ENCODE results near the gene KIF3B.
A peak's percentile ranks its signal among the peaks of the same experiment; 100 is the strongest.
"Not testable (repeated sequence)": the region's sequence is repeated elsewhere in the genome, so short reads cannot be mapped to it uniquely, and the experiment has no call there.

The KIF3B gene

DNA sequence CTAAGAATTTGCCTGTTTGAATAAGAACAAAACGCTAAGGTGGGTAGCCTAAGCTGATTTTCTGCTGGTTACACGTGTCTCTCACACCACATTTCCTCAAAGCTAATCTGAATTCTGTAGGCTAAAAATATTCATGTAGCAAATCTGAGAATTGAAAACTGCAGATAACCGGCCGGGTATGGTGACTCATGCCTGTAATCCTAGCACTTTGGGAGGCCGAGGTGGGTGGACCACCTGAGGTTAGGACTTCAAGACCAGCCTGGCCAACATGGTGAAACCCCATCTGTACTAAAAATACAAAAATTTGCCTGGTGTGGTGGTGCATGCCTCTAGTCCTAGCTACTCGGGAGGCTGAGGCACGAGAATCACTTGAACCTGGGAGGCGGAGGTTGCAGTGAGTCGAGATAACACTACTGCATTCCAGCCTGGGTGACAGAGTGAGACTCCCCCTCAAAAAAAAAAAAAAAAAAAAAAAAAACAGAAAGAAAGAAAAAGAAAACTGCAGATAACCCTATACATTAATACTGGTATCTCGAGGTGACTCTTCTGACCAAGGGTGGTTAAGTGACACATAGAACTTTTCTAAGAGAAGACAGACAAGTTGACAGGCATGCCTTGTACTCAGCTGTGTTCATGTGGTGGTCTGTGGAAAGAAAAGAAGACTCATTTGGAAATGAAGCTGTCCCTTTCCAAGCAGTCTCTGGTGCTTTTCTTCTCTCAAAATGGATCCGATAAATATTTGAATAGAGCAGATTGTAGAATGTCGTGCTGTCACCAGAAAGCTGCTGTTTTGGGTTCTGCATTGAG is 55.9 kb downstream of the KIF3B start:
- FAIRE-seq: no peak

DNA sequence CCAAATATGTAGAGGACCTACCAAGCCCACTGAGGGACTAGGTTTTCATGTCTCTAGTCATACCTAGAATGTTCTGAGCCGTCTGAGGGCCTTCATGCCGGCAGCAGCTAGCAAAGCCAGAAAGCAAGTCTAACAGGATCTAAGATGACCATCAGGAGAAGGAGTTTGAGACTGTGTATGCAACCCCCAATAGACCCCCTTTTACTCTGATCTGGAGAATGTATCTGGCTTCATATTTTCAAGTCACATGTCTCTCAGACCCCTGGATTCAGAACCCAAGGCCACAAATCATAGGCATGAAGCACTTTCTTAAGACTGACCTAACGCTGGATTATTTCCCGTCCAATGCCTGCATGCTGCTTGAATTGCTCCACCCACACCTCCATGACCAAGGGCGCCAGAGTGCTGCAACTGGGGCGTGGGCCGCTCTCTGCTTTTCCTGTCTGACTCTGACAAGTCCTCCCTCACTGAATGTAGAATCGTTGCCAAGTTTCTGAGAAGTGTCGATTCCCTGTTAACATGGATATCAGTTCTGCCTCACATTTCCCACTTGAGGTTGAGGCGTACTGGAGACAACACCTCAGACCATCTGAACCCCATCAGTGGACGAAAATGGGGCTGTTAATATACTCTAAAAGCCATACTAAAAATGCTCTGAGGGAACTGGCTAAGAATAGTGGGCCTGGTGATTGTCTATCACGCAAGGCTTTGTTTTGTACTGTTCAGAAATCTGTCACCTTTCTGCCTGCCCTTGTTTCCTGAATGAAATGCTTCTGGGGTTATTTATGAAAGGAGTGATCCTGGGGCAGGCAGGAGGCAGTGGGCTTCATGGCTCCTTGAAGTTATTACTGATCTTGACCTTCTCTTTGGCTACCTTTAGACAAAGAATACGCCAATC is 56.8 kb downstream of the KIF3B start:
- no peak for FAIRE-seq

DNA sequence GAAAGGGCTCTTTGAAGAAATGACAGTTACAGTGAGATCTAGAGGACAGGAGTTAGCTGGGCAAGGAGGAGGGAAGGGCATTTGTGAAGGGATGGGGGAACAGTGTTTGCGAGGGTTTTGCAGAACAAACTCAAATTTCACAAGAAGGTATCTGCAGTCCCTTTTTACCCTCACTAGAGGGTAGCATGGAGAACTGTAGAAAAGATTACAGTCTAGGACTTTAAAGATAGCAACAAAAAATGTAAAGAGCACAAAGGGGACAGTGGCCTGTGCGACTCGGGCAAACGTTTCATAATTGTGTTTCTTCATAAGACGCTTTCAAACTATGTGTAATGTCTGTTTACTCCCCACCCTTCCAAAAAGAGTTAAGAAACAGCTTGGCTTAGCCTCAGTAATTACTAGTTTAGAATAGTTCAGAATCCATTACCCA is 59.5 kb downstream of the KIF3B start:
- FAIRE-seq: peak; percentile 70

DNA sequence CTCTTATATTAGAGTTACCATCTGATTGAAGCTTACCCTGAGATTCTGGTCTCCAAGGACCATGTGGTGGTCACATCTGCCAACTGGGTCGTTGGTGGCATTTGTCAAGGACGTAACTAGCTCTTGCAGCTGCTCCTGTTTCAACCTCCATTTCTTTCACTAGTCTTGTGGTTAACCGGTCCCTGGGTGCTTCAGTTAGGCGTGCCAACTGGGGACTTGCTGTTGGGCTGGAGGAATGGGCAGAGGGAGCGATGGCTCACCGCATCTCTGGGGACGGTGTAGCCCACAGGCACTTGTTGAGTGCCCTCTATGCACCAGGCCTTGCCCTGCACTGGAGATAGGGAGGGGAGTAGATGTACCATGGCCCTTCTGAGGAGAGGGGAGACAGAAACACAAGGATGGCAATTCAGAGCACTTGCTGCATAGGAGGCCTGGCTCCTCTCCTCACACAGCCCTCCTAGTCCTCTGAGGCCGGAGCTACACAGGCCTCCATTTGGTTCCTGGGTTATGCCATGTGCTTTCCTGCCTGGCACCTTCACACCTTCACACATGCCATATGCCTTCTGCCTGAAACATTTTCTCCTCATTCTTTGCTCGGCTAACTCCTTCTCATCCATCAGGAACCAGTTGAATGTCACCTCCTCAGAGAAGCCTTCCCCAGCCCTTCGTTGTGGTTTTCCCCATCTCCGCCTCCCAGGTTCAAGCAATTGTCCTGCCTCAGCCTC is 60.6 kb downstream of the KIF3B start:
- FAIRE-seq: no peak

- no peak for FAIRE-seq
Observed at GRCh38 chr20:32338665-32339064, 61.2 kb downstream of the KIF3B start.

DNA sequence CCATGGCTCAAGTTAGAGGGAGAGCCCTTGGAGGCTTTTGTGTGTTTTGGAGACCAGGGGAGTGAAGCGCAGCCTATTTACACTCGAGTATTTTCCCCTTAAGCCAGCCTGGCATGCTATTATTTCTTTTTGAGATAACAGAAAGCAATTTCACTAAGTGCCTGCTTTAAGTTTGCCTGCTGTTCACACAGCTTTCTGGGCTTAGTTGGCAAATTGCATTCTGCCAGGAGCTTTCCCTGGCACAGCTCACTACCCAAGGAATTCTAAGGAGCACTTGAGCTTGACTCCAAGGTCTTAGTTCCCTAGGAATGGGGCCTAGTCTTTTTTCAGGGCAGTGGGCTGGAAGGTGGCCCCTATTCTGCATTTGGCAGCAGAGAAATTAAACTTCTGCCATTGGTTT is 61.7 kb downstream of the KIF3B start:
- FAIRE-seq: no peak

DNA sequence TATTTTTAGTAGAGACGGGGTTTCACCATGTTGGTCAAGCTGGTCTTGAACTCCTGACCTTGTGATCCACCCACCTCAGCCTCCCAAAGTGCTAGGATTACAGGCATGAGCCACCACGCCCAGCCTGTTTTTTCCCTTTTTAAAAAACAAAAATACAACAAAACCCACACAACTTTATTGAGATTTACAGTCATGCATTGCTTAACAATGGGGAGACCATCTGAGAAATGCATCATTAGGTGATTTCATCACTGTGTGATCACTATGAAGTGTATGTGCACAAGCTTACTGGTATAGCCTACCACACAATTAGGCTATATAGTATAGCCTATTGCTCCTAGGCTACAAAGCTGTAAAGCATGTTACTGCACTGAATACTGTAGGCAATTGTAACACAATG is 63.6 kb downstream of the KIF3B start:
- FAIRE-seq: not testable (repeated sequence)

- FAIRE-seq: no peak
Observed at GRCh38 chr20:32343439-32343838, 66.0 kb downstream of the KIF3B start.

DNA sequence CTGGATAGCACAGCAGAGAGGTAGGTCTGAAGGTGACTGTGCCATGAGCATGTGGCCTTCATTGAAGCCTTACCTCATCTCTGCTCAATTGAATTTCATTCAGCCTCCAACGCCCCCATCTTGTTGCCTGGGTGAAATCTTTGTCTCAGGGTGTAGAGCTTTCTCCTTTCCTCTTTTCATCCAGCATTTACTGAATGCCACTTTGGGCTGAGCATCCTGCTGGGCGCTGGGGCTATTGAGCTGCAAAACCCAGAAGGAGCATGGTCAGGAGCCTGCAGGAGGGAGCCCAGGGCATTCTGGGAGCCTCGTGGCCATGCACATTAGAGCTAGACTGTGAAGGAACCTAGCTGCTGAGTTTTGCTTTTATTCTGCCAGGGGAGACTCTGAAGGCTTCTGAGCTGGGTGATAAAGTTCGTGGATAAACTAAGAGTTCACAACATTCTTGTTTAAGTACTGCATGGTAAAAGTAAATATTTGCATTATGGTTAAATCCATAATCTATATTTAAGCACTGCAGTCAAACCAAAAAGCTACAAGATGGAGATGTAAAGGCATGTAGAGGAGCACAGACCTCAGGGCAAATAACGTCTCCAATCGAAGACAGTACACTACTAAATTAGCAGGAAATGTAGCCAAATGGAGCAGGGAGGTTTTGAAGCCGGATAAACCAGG is 67.5 kb downstream of the KIF3B start:
- FAIRE-seq: no peak

DNA sequence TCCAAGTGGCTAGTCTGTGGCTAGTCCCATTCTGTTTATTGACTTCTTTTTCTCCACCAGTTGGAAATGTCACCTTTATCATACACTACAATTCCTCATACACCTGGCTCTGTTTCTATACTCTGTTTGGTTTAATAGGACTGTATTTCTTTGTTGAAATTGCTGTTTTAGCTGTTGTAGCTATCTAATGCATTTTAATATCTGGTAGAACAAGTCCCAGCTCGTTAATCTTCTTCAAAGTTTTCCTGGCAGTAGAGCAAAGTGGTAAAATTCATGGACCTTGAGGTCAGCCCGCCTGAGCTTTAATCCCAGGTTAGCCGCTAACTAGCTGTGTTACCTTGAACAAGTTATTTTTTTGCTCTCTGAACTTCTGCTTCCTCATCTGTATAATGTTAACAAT is 70.8 kb downstream of the KIF3B start:
- FAIRE-seq: no peak

DNA sequence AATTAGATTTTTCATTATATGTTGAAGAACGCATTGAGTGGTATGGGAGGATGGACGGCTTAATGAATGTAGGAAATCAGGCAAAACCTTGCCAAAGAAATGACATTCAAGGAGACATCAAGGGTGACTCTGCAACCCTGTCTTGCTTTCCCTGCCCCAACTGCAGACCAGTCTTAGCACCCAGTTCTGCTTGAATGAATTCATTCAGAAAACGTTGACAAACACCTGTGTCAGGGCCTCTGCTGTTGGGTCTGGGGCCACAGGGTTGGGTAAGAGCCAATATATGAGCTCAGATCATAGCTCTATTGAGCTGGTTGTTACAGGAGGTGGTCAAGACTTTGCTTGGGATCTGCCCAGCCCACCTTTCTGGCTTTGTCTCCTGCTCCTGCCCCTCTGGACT is 73.0 kb downstream of the KIF3B start:
- no peak for FAIRE-seq

GRCh38 chr20:32352121-32352720 is 74.8 kb downstream of the KIF3B start:
- no peak for FAIRE-seq

GRCh38 chr20:32353848-32354496 is 76.5 kb downstream of the KIF3B start:
- no peak for FAIRE-seq

DNA sequence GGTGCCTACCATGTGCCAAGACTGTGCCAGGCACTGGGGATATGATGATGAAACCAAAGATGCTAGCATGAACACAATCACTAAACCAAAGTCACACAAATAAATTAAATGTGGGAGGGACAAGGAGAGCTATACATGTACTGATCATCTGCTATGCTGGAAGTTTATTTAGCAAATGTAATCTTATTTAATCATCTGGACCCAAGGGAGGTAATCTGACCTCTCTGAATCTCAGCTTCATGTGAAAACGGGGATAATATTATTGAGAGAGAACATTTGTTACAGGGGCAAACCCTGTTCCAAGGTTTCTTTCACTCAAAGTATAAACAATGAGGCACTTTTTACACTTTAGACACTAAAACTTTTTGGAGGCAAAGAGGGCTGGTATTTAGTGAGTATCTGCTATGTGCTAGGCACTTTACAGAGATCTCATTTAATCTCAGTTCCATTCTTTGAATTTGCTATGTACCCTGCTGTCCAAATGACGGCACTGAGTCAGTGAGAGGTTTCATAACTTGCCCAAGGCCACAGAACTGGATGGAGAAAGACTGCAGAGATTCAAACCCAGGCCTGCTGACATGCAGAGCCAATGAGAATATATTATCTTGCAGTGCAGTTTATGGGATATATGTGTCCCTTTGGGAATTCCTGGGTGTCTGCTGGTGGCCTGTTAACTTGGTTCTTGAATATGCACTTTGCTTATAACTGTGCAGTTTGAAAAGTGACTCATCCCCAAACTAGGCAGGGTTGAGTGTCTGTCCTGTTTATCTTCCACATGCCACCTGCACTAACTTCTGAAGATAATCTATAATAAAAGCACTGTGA is 77.4 kb downstream of the KIF3B start:
- peak; percentile 91 for FAIRE-seq

DNA sequence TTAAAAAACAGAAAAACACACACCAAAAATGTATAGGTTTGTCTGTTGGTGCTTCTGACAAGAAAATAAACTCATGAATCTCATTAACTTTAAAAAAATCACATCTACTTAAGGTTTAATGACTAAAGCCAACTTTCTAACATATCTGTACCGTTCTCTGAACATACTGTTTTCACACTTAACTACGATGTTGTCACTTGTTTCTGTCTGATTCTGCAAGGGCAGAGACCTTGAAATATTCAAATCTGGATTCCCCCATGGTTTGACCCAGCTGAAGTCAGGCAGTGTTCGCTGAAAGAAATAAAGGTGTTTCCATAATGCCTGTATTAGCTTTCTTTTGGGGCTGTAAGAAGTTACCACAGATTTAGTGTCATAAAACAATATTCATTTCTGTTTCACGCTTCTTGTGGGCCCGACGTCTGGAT is 78.0 kb downstream of the KIF3B start:
- FAIRE-seq: no peak

DNA sequence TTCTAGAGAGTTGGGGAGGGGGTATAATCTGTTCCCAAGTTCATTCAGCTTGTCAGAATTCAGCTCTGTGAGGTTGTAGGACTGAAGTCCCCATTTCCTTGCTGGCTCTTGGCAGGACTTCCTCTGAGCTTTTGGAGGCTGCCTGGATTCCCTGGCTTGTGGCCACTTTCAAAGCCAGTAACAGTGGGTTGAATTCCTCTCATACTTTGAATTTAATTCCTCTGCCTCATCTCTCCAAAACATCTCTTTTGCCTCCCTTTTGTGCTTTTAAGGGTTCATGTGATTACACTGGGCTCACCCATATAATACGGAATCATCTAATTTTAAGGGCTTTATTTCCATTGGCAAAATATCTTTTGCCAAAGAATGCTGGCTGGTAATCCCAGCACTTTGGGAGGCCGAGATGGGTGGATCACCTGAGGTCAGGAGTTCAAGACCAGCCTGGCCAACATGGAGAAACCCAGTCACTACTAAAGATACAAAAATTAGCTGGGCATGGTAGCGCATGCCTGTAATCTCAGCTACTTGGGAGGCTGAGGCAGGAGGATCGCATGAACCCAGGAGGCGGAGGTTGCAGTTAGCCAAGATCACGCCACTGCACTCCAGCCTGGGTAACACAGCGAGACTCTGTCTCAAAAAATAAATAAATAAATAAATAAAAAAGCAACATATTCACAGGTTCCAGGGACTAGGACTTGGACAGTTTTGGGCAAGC is 78.6 kb downstream of the KIF3B start:
- peak; percentile 78 for FAIRE-seq

DNA sequence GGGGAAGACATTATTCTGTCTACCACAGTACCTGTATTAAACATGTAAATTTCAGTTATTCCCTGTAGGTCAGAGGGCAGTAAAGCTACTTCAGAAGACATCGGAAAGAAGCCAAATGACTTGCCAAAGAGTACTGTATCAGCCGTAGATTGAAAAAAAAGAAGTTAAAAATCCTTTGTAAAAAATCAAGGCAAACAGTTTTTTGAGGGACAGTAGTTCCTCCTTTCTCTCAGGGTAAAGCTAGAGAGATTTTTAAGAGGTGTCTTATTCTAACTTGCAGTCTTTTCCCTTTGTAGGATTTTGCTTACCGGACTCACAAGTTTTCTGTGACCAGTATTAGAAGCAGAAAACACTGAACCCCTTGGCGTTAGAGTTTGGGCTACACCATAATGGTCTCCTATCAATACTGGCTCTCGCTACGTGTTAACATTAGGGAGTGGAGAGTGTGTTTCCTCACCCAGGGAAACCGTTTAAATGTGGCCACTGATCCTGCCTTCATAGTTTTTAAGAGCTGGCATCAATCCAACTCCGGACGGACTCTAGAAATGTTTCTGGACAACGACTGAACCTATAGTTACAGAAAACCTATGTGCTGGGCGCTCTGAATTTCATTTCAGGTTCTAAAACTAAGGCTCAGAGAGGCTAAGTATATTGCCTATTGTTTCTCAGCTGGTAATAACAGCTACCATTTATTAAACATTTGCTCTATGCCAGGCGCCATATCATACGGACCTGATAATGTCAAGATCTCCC is 79.3 kb downstream of the KIF3B start:
- no peak for FAIRE-seq

DNA sequence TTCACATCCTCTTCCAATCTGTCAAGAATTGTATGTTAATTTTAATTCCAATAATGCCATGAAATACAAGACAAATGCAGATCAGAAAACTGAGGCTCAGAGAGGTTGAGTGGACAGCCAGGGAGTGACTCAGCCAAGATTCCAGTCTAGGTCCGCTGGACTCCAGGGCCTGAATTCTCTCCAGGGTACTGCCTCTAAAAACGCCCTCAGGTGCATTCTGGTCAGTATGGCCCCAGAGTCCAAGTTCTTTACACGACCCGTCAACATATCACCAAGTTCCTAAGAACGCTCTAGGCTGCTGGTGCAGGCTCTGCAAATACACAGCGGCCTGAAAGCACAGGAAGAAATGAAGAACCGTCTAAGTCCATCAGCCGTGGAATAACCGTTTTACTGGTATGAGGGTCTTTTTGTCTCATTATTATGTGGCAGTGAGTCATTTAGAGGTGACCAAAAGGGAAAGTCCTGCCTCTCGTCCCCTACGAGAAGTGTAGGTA is 80.0 kb downstream of the KIF3B start:
- no peak for FAIRE-seq

Measured in A204.1 (cell line).